Keratinocyte (primary cell): ENCODE results near the gene CALML5. TPM values are rescaled to one million over a fixed set of nuclear protein-coding genes. Genes with fewer than 3 reads are reported as not detected.

Experiments
- DNase-seq: peaks from one replicate; pipeline ENCODE4 v3.0.0-alpha.2; 2011; ENCODE audit warnings: low read depth, missing footprints, low spot score
- FAIRE-seq: peaks from 2 replicates; lab custom pipeline; 2011; peaks lifted over from hg19 to GRCh38; lab: Jason Lieb, UNC
- H2AFZ ChIP-seq: 2 replicates; pipeline ENCODE4 v1.6.0; 2012; ENCODE audit warnings: low read length, control low read depth, inconsistent platforms; ENCODE audit not compliant: control insufficient read depth
- H3K27ac ChIP-seq: 2 replicates; pipeline ENCODE4 v1.5.1; 2011; ENCODE audit warnings: low read length; ENCODE audit not compliant: control insufficient read depth, insufficient read depth
- H3K27me3 ChIP-seq: 3 replicates; pipeline ENCODE4 v1.6.0; 2011; ENCODE audit warnings: low read length; ENCODE audit not compliant: control insufficient read depth, insufficient read depth; ENCODE audit errors: extremely low read depth
- H3K36me3 ChIP-seq, 2 experiments: 2 replicates in 1 of 2; 3 replicates in 1 of 2; pipeline ENCODE4 v1.5.1; 2011; ENCODE audit warnings: low read length in 2 of 2, mild to moderate bottlenecking in 1 of 2; ENCODE audit not compliant: control insufficient read depth in 2 of 2, insufficient read depth in 2 of 2; ENCODE audit errors: extremely low read depth in 1 of 2
- H3K4me1 ChIP-seq: 3 replicates; pipeline ENCODE4 v1.5.1; 2011; ENCODE audit warnings: low read length; ENCODE audit not compliant: control insufficient read depth, insufficient read depth; ENCODE audit errors: extremely low read depth
- H3K4me2 ChIP-seq: 3 replicates; pipeline ENCODE4 v1.6.0; 2011; ENCODE audit warnings: low read depth, low read length; ENCODE audit not compliant: control insufficient read depth, insufficient read depth; ENCODE audit errors: extremely low read depth
- H3K4me3 ChIP-seq, 3 experiments: fragments of 200-600 bp in 1 of 3; sonication (generic) in 1 of 3; 2 replicates in 2 of 3; 3 replicates in 1 of 3; pipeline ENCODE4 v1.5.1; 2011 to 2016; ENCODE audit warnings: low read length in 3 of 3, mild to moderate bottlenecking in 3 of 3, control low read depth in 2 of 3, inconsistent platforms in 1 of 3, low read depth in 1 of 3, mixed read lengths in 1 of 3, mixed run types in 1 of 3, moderate library complexity in 1 of 3; ENCODE audit not compliant: control insufficient read depth in 2 of 3, insufficient read depth in 2 of 3; ENCODE audit errors: extremely low read depth in 1 of 3
- H3K79me2 ChIP-seq: 2 replicates; pipeline ENCODE4 v1.6.0; 2012; ENCODE audit warnings: low read length; ENCODE audit not compliant: control insufficient read depth, insufficient read depth
- H3K9ac ChIP-seq: 3 replicates; pipeline ENCODE4 v1.6.0; 2011; ENCODE audit warnings: low read length; ENCODE audit not compliant: control insufficient read depth, insufficient read depth; ENCODE audit errors: extremely low read depth
- H3K9me1 ChIP-seq: 3 replicates; pipeline ENCODE4 v1.6.0; 2011; ENCODE audit warnings: low read length; ENCODE audit not compliant: control insufficient read depth, insufficient read depth; ENCODE audit errors: extremely low read depth
- H3K9me3 ChIP-seq: 2 replicates; pipeline ENCODE4 v1.5.1; 2012; ENCODE audit warnings: low read depth, low read length; ENCODE audit not compliant: control insufficient read depth
- H4K20me1 ChIP-seq: 3 replicates; pipeline ENCODE4 v1.6.0; 2011; ENCODE audit warnings: low read length; ENCODE audit not compliant: control insufficient read depth, insufficient read depth; ENCODE audit errors: extremely low read depth
- EZH2 ChIP-seq: IDR thresholded peaks from one replicate; pipeline ENCODE4 v1.6.1; 2012; ENCODE audit warnings: inconsistent platforms, mild to moderate bottlenecking, low read length, moderate library complexity
- dilution Hi-C: fragments of 300-500 bp; cut with MboI; formaldehyde crosslinking; loops from one replicate; pipeline ENCODE4 v1.7.0; 2020; ENCODE audit warnings: low sequenced_read_pairs; ENCODE audit not compliant: extremely low pct_ligation_motif_present
- polyA plus RNA-seq, 5 experiments: library from polyadenylated mRNA; depleted of rRNA in 3 of 5; stranded (reverse) in 3 of 5; stranded (forward) in 1 of 5; unstranded in 1 of 5; fragments of >200 nt; gene quantifications; 1 replicate in 1 of 5; 2 replicates in 3 of 5; 3 replicates in 1 of 5; pipeline versions ENCODE4 v1.2.1 to v1.2.3, GENCODE V29; 2011 to 2012; ENCODE audit warnings: missing spikeins in 2 of 5, low read depth in 1 of 5, low replicate concordance in 1 of 5
- TF ChIP-seq, protein P1 (sequence below), 3 experiments: IDR thresholded peaks in 1 of 3; conservative IDR thresholded peaks in 1 of 3; optimal IDR thresholded peaks in 1 of 3; 2 replicates in 2 of 3; 3 replicates in 1 of 3; pipeline versions ENCODE3 to v1.5.1; 2011; ENCODE audit warnings: low read length in 3 of 3, mild to moderate bottlenecking in 3 of 3, moderate library complexity in 2 of 3, control low read depth in 1 of 3, inconsistent platforms in 1 of 3; ENCODE audit not compliant: insufficient read depth in 2 of 3; ENCODE audit errors: extremely low read depth in 1 of 3

Gene CALML5
- polyA plus RNA-seq, 1 donor (not counting 4 experiments of a cell fraction or from before 2014, with no cell fraction given), result 5.7 TPM

DNA sequence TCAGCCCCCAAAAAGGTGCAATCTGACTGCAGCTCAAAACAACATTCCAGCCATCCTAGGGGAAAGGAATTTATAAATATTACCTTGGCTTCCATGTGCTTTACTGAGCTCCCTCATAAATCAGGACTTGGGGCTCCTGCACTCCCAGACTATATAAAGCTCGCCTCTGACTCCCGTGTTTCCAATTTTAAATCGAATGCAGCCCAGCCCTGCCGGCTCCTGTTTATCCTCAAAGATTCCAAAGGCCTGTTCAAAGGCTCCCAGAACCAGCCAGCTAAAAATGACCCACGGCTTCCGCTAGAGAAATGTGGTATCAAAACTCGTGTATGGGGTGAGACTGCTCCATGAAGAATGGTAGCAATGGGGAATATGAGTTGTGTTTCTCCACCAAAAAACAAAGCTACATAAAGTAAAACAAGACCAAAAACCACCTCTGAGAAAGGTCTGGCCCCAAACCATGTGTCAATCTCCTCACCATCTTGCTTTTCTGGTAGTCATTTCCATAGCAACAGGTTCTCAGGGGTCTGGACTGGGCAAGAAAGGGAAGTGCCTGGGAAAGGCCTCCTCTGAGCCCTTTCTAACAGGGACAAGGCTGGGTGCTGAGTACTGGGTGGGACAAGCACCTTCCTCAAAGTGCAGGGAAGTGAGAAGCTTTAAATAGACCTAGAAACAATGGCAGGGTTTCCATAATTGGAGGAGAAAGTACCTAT is 30.5 kb upstream of the CALML5 start:
- dilution Hi-C loops, result no loop called here
- Histone ChIP-seq H3K4me1 (peaks cover 32% of the 10 kb centered on the region), H4K20me1 (no peaks in the 10 kb centered on the region), H3K36me3 (no peaks in the 10 kb centered on the region), H3K79me2 (no peaks in the 10 kb centered on the region), H2AFZ (no peak overlapping the region), H3K4me2 (no peak overlapping the region), H3K4me3 (no peak overlapping the region), H3K27me3 (no peaks in the 10 kb centered on the region), H3K9me1 (no peaks in the 10 kb centered on the region), H3K9ac (no peak overlapping the region), H3K27ac (no peak overlapping the region), H3K9me3 (no peaks in the 10 kb centered on the region)
- FAIRE-seq (no peak), DNase-seq (no peak)
- TF ChIP-seq, protein P1, sequence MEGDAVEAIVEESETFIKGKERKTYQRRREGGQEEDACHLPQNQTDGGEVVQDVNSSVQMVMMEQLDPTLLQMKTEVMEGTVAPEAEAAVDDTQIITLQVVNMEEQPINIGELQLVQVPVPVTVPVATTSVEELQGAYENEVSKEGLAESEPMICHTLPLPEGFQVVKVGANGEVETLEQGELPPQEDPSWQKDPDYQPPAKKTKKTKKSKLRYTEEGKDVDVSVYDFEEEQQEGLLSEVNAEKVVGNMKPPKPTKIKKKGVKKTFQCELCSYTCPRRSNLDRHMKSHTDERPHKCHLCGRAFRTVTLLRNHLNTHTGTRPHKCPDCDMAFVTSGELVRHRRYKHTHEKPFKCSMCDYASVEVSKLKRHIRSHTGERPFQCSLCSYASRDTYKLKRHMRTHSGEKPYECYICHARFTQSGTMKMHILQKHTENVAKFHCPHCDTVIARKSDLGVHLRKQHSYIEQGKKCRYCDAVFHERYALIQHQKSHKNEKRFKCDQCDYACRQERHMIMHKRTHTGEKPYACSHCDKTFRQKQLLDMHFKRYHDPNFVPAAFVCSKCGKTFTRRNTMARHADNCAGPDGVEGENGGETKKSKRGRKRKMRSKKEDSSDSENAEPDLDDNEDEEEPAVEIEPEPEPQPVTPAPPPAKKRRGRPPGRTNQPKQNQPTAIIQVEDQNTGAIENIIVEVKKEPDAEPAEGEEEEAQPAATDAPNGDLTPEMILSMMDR (optimal IDR thresholded peaks at IDR 0.05 in 1 of 3, IDR thresholded peaks at IDR 0.05 in 1 of 3, conservative IDR thresholded peaks at IDR 0.05 in 1 of 3; ENCODE audit: extremely low read depth in 1 of 3, insufficient read depth in 2 of 3, low read length in 3 of 3), result no peak
- no peak for TF ChIP-seq EZH2

DNA sequence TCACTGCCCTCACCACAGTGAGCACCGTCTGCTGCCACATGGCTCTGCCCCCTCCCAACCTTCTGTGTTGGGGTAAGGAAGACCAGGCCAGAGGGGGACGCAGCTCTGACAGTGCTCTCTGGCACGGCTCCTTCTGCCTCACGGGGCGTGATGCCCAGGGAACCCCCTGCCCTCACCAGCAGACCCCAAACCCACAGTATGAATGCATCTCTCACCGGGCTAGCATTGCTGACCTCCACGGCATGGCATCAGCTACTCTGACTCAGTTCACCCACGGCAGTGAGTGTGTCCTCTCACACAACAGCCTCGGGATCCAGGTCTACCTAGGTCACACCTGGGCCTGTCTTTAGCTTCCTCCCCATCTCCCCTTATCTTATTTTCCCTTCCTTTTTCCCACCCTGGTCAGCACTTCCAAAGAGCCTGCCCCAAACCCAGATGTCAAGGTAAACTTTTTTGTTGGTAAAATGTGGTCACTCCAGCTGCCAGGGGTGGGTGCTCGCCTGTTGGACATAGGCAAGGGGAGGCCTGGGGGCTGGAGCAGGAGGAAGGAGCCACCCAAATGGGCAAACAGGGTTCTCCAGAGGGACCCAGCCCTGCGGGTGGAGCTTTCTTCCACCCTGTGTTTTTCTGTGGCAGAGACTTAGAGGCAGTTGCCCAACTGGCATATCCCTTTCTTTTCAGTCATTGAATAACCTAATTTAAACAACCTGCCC is 29.8 kb upstream of the CALML5 start:
- no peaks in the 10 kb centered on the region for H3K9me3 ChIP-seq
- no peak overlapping the region for H3K27ac ChIP-seq
- DNase-seq (no peak), FAIRE-seq (no peak)
- H3K9ac ChIP-seq, result no peak overlapping the region
- H4K20me1 ChIP-seq, result no peaks in the 10 kb centered on the region
- no peak overlapping the region for H3K4me2 ChIP-seq
- H3K4me1 ChIP-seq, result peaks cover 39% of the 10 kb centered on the region
- dilution Hi-C loops, result no loop called here
- no peak overlapping the region for H3K4me3 ChIP-seq
- H3K27me3 ChIP-seq, result no peaks in the 10 kb centered on the region
- H2AFZ ChIP-seq, result no peak overlapping the region
- no peaks in the 10 kb centered on the region for H3K9me1 ChIP-seq
- H3K36me3 ChIP-seq, result no peaks in the 10 kb centered on the region
- TF ChIP-seq EZH2, result no peak
- TF ChIP-seq, protein P1 (optimal IDR thresholded peaks at IDR 0.05 in 1 of 3, IDR thresholded peaks at IDR 0.05 in 1 of 3, conservative IDR thresholded peaks at IDR 0.05 in 1 of 3; ENCODE audit: extremely low read depth in 1 of 3, insufficient read depth in 2 of 3, low read length in 3 of 3), result no peak
- no peaks in the 10 kb centered on the region for H3K79me2 ChIP-seq
